ENCODE measurements around the gene CAV2. TPM values are rescaled to one million over a fixed set of nuclear protein-coding genes. Genes with fewer than 3 reads are reported as not detected.

The CAV2 gene
- total and polyA plus RNA-seq, 2 of the 13 experiments (the other 11 are each of a cell fraction or from before 2014, with no cell fraction given) = 0.09 to 0.18 TPM

GRCh38 chr7:116468534-116468933, 31.0 kb upstream of the CAV2 start:
- Histone ChIP-seq H3K9ac (ENCODE audit: insufficient read depth, low read depth, low read length) (no peak overlapping the region), H2AFZ (ENCODE audit: low read length) (no peak overlapping the region), H3K9me3 (ENCODE audit: low read length) (no peaks in the 10 kb centered on the region), H3K4me3 (replicated peaks in 1 of 3; ENCODE audit: insufficient read depth in 1 of 3, low read depth in 2 of 3, low read length in 3 of 3) (no peak overlapping the region), H3K27me3 (ENCODE audit: control insufficient read depth in 1 of 2, insufficient read depth in 2 of 2, low read length in 2 of 2) (no peaks in the 10 kb centered on the region), H4K20me1 (ENCODE audit: insufficient read depth, low read length) (no peaks in the 10 kb centered on the region), H3K4me1 (ENCODE audit: insufficient read depth, low read length) (no peaks in the 10 kb centered on the region), H3K79me2 (ENCODE audit: insufficient read depth, low read length) (no peaks in the 10 kb centered on the region), H3K4me2 (ENCODE audit: low read depth, low read length) (no peak overlapping the region), H3K36me3 (replicated peaks in 1 of 2; ENCODE audit: control insufficient read depth in 1 of 2, insufficient read depth in 2 of 2, low read length in 2 of 2) (no peaks in the 10 kb centered on the region), H3K27ac (ENCODE audit: extremely low read length, insufficient read depth, low read length) (no peak overlapping the region)
- in situ Hi-C loops (cut with HindIII; ENCODE audit: extremely low pct_ligation_motif_present, low pct_unique_long_range_greater_than_20kb) (no loop called here), intact Hi-C loops (cut with micrococcal nuclease; ENCODE audit: unreplicated experiment) (no loop called here)
- WGBS (ENCODE audit: low lambda C conversion rate) = 1% methylated on average over 2 of the region's 2 CpGs
- DNase-seq (ENCODE audit: low spot score) (no peak), ATAC-seq (no peak), FAIRE-seq (no peak)
- POLR2A ChIA-PET = no interaction called here
- CTCF ChIA-PET (ENCODE audit: low intra/inter-chr PET ratio, low total read pairs) = no interaction called here
- TF ChIP-seq TGIF2 (CRISPR knock-in tag; IDR thresholded peaks at IDR 0.05) = no peak
- TF ChIP-seq ZKSCAN8 (CRISPR knock-in tag; IDR thresholded peaks at IDR 0.05; ENCODE audit: borderline replicate concordance) = no peak
- no peak for TF ChIP-seq ZFP37 (CRISPR knock-in tag; IDR thresholded peaks at IDR 0.05; ENCODE audit: borderline replicate concordance)
- TF ChIP-seq ZNF12 (CRISPR knock-in tag; IDR thresholded peaks at IDR 0.05) = no peak
- no TSS peak for BruUV-seq (replicated peaks)

- intact Hi-C loops (cut with micrococcal nuclease; ENCODE audit: unreplicated experiment) = no loop called here
- no peak for ATAC-seq
- no peak overlapping the region for H3K4me3 ChIP-seq (replicated peaks in 1 of 3; ENCODE audit: insufficient read depth in 1 of 3, low read depth in 2 of 3, low read length in 3 of 3)
- TF ChIP-seq, protein P1, sequence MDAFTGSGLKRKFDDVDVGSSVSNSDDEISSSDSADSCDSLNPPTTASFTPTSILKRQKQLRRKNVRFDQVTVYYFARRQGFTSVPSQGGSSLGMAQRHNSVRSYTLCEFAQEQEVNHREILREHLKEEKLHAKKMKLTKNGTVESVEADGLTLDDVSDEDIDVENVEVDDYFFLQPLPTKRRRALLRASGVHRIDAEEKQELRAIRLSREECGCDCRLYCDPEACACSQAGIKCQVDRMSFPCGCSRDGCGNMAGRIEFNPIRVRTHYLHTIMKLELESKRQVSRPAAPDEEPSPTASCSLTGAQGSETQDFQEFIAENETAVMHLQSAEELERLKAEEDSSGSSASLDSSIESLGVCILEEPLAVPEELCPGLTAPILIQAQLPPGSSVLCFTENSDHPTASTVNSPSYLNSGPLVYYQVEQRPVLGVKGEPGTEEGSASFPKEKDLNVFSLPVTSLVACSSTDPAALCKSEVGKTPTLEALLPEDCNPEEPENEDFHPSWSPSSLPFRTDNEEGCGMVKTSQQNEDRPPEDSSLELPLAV (CRISPR knock-in tag; conservative IDR thresholded peaks at IDR 0.05; ENCODE audit: low read depth) = no peak
- no peak for TF ChIP-seq HOXA5 (CRISPR knock-in tag; IDR thresholded peaks at IDR 0.05)
- TF ChIP-seq SP2 (CRISPR knock-in tag; IDR thresholded peaks at IDR 0.05) = no peak
- TF ChIP-seq FOXC1 (CRISPR knock-in tag; IDR thresholded peaks at IDR 0.05; ENCODE audit: borderline replicate concordance) = no peak
- TF ChIP-seq TCF12 (IDR thresholded peaks at IDR 0.05) = no peak
- no peak for TF ChIP-seq TCF12 (CRISPR knock-in tag; IDR thresholded peaks at IDR 0.05)
- TF ChIP-seq ZNF605 (CRISPR knock-in tag; IDR thresholded peaks at IDR 0.05) = no peak
- TF ChIP-seq CCAR2 (optimal IDR thresholded peaks at IDR 0.05; ENCODE audit: low read depth, low read length) = no peak
- no peak for TF ChIP-seq ZNF20 (CRISPR knock-in tag; IDR thresholded peaks at IDR 0.05)
- no peak for TF ChIP-seq ATRX (CRISPR knock-in tag; IDR thresholded peaks at IDR 0.05; ENCODE audit: borderline replicate concordance)
- TF ChIP-seq TMF1 (CRISPR knock-in tag; IDR thresholded peaks at IDR 0.05; ENCODE audit: low read depth) = no peak
- no peak for TF ChIP-seq SMAD9 (CRISPR knock-in tag; IDR thresholded peaks at IDR 0.05)
- TF ChIP-seq ZNF30 (CRISPR knock-in tag; IDR thresholded peaks at IDR 0.05) = no peak
- TF ChIP-seq SIX1 (CRISPR knock-in tag; IDR thresholded peaks at IDR 0.05; ENCODE audit: borderline replicate concordance) = no peak
- no peak for TF ChIP-seq ZBTB20 (CRISPR knock-in tag; IDR thresholded peaks at IDR 0.05; ENCODE audit: borderline replicate concordance, low read depth)
- TF ChIP-seq ADNP (CRISPR knock-in tag; IDR thresholded peaks at IDR 0.05) = no peak
Measured at GRCh38 chr7:116477625-116478024, 21.9 kb upstream of the CAV2 start.

More at GRCh38 chr7:116477625-116478024, 21.9 kb upstream of the CAV2 start:
- no peak overlapping the region for H3K4me2 ChIP-seq (ENCODE audit: low read depth, low read length)
- no peaks in the 10 kb centered on the region for H3K9me3 ChIP-seq (ENCODE audit: low read length)
- FAIRE-seq = no peak
- no peaks in the 10 kb centered on the region for H3K4me1 ChIP-seq (ENCODE audit: insufficient read depth, low read length)
- H2AFZ ChIP-seq (ENCODE audit: low read length) = no peak overlapping the region
- in situ Hi-C loops (cut with HindIII; ENCODE audit: extremely low pct_ligation_motif_present, low pct_unique_long_range_greater_than_20kb) = no loop called here
- no peak overlapping the region for H3K27ac ChIP-seq (ENCODE audit: extremely low read length, insufficient read depth, low read length)
- H3K9ac ChIP-seq (ENCODE audit: insufficient read depth, low read depth, low read length) = no peak overlapping the region
- no peak for DNase-seq (ENCODE audit: low spot score)
- no peaks in the 10 kb centered on the region for H3K79me2 ChIP-seq (ENCODE audit: insufficient read depth, low read length)
- H3K36me3 ChIP-seq (replicated peaks in 1 of 2; ENCODE audit: control insufficient read depth in 1 of 2, insufficient read depth in 2 of 2, low read length in 2 of 2) = no peaks in the 10 kb centered on the region
- H4K20me1 ChIP-seq (ENCODE audit: insufficient read depth, low read length) = no peaks in the 10 kb centered on the region
- H3K27me3 ChIP-seq (ENCODE audit: control insufficient read depth in 1 of 2, insufficient read depth in 2 of 2, low read length in 2 of 2) = no peaks in the 10 kb centered on the region
- 0% methylated on average over 1 of the region's 1 CpG for WGBS (ENCODE audit: low lambda C conversion rate)
- CTCF ChIA-PET (ENCODE audit: low intra/inter-chr PET ratio, low total read pairs) = no interaction called here
- POLR2A ChIA-PET = no interaction called here
- BruUV-seq (replicated peaks) = no TSS peak

Measured in HepG2 (cell line).